Ishikawa (cell line): ENCODE data around the gene CRYBA2.

Experiments used
- CEBPB ChIP-seq: IDR thresholded peaks from 2 replicates; pipeline ENCODE4 v1.6.1; 2012
- CREB1 ChIP-seq: IDR thresholded peaks from 2 replicates; pipeline ENCODE4 v1.6.1; 2012; ENCODE audit warnings: low read depth
- EGR1 ChIP-seq: IDR thresholded peaks from 2 replicates; pipeline ENCODE4 v1.6.1; 2012
- EP300 ChIP-seq: IDR thresholded peaks from 2 replicates; pipeline ENCODE4 v1.6.1; 2012; ENCODE audit warnings: borderline replicate concordance
- FOXM1 ChIP-seq: IDR thresholded peaks from 2 replicates; pipeline ENCODE4 v1.6.1; 2012; ENCODE audit warnings: low read depth, borderline replicate concordance
- RAD21 ChIP-seq: IDR thresholded peaks from 2 replicates; pipeline ENCODE4 v1.6.1; 2012; ENCODE audit warnings: low read depth
- TAF1 ChIP-seq: IDR thresholded peaks from 2 replicates; pipeline ENCODE4 v1.6.1; 2012; ENCODE audit warnings: low read depth, mild to moderate bottlenecking
- TCF12 ChIP-seq: IDR thresholded peaks from 2 replicates; pipeline ENCODE4 v1.6.1; 2012; ENCODE audit warnings: low read depth
- TEAD4 ChIP-seq: IDR thresholded peaks from 2 replicates; pipeline ENCODE4 v1.6.1; 2012
- YY1 ChIP-seq: IDR thresholded peaks from 2 replicates; pipeline ENCODE4 v1.6.1; 2012; ENCODE audit warnings: low read depth
- ZBTB7A ChIP-seq: IDR thresholded peaks from 2 replicates; pipeline ENCODE4 v1.6.1; 2012; ENCODE audit warnings: low read depth
- TF ChIP-seq, protein P1 (sequence below): IDR thresholded peaks from 2 replicates; pipeline ENCODE4 v1.6.1; 2012
- TF ChIP-seq, protein P2 (sequence below): IDR thresholded peaks from 2 replicates; pipeline ENCODE4 v1.6.1; 2012
- TF ChIP-seq, protein P3 (sequence below): IDR thresholded peaks from 2 replicates; pipeline ENCODE4 v1.6.1; 2012; ENCODE audit warnings: low read depth, mild to moderate bottlenecking

DNA sequence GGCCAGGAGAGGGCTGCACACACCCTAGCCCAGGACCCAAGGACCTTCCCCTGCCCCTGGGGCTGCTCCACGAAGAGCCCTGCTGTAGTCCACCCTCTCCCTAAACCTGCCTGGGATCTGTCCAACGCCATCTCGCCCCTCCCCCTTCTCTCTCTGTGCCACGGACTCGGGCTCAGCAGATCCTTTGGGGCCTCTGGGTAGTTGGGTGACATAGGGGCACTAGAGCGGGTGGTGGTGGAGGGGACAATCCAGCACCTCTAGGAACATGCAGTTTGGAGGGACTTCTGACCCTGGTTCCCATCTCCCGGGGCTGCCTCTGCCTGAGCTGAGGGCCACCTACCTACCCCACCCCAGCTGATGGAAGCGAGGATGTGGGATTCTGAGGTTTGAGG lies 7.3 kb upstream of the CRYBA2 start:
- TF ChIP-seq YY1 = no peak
- no peak for TF ChIP-seq EP300
- no peak for TF ChIP-seq CREB1
- TF ChIP-seq, protein P1, sequence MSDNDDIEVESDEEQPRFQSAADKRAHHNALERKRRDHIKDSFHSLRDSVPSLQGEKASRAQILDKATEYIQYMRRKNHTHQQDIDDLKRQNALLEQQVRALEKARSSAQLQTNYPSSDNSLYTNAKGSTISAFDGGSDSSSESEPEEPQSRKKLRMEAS = no peak
- TF ChIP-seq RAD21 = no peak
- TF ChIP-seq FOXM1 = no peak
- TF ChIP-seq TAF1 = no peak
- TF ChIP-seq, protein P2, sequence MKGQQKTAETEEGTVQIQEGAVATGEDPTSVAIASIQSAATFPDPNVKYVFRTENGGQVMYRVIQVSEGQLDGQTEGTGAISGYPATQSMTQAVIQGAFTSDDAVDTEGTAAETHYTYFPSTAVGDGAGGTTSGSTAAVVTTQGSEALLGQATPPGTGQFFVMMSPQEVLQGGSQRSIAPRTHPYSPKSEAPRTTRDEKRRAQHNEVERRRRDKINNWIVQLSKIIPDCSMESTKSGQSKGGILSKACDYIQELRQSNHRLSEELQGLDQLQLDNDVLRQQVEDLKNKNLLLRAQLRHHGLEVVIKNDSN = no peak
- no peak for TF ChIP-seq TEAD4
- TF ChIP-seq, protein P3, sequence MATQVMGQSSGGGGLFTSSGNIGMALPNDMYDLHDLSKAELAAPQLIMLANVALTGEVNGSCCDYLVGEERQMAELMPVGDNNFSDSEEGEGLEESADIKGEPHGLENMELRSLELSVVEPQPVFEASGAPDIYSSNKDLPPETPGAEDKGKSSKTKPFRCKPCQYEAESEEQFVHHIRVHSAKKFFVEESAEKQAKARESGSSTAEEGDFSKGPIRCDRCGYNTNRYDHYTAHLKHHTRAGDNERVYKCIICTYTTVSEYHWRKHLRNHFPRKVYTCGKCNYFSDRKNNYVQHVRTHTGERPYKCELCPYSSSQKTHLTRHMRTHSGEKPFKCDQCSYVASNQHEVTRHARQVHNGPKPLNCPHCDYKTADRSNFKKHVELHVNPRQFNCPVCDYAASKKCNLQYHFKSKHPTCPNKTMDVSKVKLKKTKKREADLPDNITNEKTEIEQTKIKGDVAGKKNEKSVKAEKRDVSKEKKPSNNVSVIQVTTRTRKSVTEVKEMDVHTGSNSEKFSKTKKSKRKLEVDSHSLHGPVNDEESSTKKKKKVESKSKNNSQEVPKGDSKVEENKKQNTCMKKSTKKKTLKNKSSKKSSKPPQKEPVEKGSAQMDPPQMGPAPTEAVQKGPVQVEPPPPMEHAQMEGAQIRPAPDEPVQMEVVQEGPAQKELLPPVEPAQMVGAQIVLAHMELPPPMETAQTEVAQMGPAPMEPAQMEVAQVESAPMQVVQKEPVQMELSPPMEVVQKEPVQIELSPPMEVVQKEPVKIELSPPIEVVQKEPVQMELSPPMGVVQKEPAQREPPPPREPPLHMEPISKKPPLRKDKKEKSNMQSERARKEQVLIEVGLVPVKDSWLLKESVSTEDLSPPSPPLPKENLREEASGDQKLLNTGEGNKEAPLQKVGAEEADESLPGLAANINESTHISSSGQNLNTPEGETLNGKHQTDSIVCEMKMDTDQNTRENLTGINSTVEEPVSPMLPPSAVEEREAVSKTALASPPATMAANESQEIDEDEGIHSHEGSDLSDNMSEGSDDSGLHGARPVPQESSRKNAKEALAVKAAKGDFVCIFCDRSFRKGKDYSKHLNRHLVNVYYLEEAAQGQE = no peak
- TF ChIP-seq CEBPB = no peak
- TF ChIP-seq ZBTB7A = no peak
- TF ChIP-seq TCF12 = no peak
- TF ChIP-seq EGR1 = no peak
